ENCODE results near the gene TSSC4.

TSSC4 gene

GRCh38 chr11:2383852-2384804 is 16.4 kb upstream of the TSSC4 start:
- peaks cover 97% of the 10 kb centered on the region for H3K79me2 ChIP-seq (ENCODE audit: low read length)
- no peak overlapping the region for H3K4me3 ChIP-seq (ENCODE audit: low read length)
- peaks cover 5% of the 10 kb centered on the region for H3K36me3 ChIP-seq (replicated peaks; ENCODE audit: low read depth, low read length)
- H2AFZ ChIP-seq (ENCODE audit: low read depth, low read length): no peak overlapping the region
- H3K4me1 ChIP-seq (ENCODE audit: low read length): peaks cover 20% of the 10 kb centered on the region; the same call in 1 of the 2 replicates
- H3K27me3 ChIP-seq (ENCODE audit: low read depth, low read length): no peaks in the 10 kb centered on the region
- 0 out of 2 replicates have a peak overlapping the region, but pooled peaks have one; percentile 4 for H3K4me2 ChIP-seq (ENCODE audit: low read length)
- peaks cover 98% of the 10 kb centered on the region for H4K20me1 ChIP-seq (ENCODE audit: insufficient read depth, low read length)
- H3K9ac ChIP-seq (ENCODE audit: low read length): no peak overlapping the region
- TF ChIP-seq CTCF (IDR thresholded peaks at IDR 0.05; ENCODE audit: low read depth, low read length) (no peak), EZH2phosphoT487 (IDR thresholded peaks at IDR 0.05; ENCODE audit: low read depth) (no peak)
- H3K9me3 ChIP-seq (ENCODE audit: insufficient read depth, low read length): no peaks in the 10 kb centered on the region
- no peak overlapping the region for H3K27ac ChIP-seq (ENCODE audit: low read length)

DNA sequence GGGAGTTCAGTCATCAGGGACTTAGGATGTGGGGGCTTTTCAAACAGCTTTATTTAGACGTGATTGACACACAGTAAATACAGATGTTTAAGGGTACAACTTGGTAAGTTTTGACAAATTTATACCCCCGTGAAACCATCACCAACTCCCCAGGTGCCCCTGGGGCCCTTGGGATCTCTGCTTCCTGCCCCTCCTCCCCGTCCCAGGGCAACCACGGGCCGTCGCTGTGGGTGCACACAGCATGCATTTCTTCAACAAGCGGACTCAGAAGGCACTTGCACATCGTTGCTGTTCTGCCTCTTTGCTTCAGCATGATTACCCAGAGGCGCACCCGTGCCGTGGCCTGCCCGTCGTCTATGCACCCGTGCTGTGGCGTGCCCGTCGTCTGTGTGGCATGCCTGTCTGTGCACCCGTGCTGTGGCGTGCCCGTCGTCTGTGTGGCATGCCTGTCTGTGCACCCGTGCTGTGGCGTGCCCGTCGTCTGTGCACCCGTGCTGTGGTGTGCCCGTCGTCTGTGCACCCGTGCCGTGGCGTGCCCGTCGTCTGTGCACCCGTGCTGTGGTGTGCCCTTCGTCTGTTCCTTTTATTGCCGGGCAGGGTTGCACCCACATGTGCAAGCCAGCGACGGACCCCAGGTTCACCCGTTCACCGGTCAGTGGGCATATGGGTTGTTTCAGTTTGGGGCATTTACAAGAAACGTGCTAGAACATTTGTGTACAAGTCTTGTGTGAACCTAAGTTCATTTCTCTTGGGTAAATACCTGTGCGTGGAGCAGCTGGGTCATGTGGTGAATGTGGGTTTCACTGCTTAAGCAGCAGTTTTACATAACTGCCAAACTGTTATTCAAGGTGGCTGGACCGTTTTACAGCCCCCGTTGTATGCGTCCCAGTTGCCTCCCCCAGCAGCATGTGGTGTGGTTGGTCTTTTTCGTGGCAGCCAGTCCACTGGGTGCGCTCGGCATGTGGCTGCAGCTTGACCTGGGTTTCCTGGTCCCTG is 15.1 kb upstream of the TSSC4 start:
- Histone ChIP-seq H3K9ac (ENCODE audit: low read length) (no peak overlapping the region), H3K27ac (ENCODE audit: low read length) (no peak overlapping the region), H3K4me1 (ENCODE audit: low read length) (peaks cover 20% of the 10 kb centered on the region; the same call in 1 of the 2 replicates), H3K4me3 (ENCODE audit: low read length) (no peak overlapping the region), H3K9me3 (ENCODE audit: insufficient read depth, low read length) (no peaks in the 10 kb centered on the region), H2AFZ (ENCODE audit: low read depth, low read length) (no peak overlapping the region), H3K27me3 (ENCODE audit: low read depth, low read length) (no peaks in the 10 kb centered on the region), H3K4me2 (ENCODE audit: low read length) (0 out of 2 replicates have a peak overlapping the region, but pooled peaks have one; percentile 4), H4K20me1 (ENCODE audit: insufficient read depth, low read length) (peaks cover 96% of the 10 kb centered on the region), H3K36me3 (replicated peaks; ENCODE audit: low read depth, low read length) (peaks cover 4% of the 10 kb centered on the region), H3K79me2 (ENCODE audit: low read length) (peaks cover 97% of the 10 kb centered on the region)
- no peak for TF ChIP-seq CTCF (IDR thresholded peaks at IDR 0.05; ENCODE audit: low read depth, low read length)
- no peak for TF ChIP-seq EZH2phosphoT487 (IDR thresholded peaks at IDR 0.05; ENCODE audit: low read depth)

- Histone ChIP-seq H4K20me1 (ENCODE audit: insufficient read depth, low read length) (peaks cover 87% of the 10 kb centered on the region), H3K9ac (ENCODE audit: low read length) (no peak overlapping the region), H3K9me3 (ENCODE audit: insufficient read depth, low read length) (no peaks in the 10 kb centered on the region), H3K27ac (ENCODE audit: low read length) (no peak overlapping the region), H3K27me3 (ENCODE audit: low read depth, low read length) (no peaks in the 10 kb centered on the region), H3K36me3 (replicated peaks; ENCODE audit: low read depth, low read length) (peaks cover 4% of the 10 kb centered on the region), H3K79me2 (ENCODE audit: low read length) (peaks cover 94% of the 10 kb centered on the region), H3K4me2 (ENCODE audit: low read length) (no peak overlapping the region), H3K4me1 (ENCODE audit: low read length) (peaks cover 20% of the 10 kb centered on the region; the same call in 1 of the 2 replicates), H3K4me3 (ENCODE audit: low read length) (no peak overlapping the region), H2AFZ (ENCODE audit: low read depth, low read length) (no peak overlapping the region)
- TF ChIP-seq EZH2phosphoT487 (IDR thresholded peaks at IDR 0.05; ENCODE audit: low read depth): no peak
- TF ChIP-seq CTCF (IDR thresholded peaks at IDR 0.05; ENCODE audit: low read depth, low read length): no peak
These were observed 14.0 kb upstream of the TSSC4 start for GRCh38 chr11:2386591-2386990.
